Right atrium auricular region (tissue), 2 donors: Measurements from ENCODE around the gene ARMC12. TPM values are rescaled to one million over a fixed set of nuclear protein-coding genes. Genes with fewer than 3 reads are reported as not detected.
A peak's percentile ranks its signal among the peaks of the same experiment; 100 is the strongest.

Experiments used
- DNase-seq: peaks from one replicate; pipeline ENCODE4 v3.0.0-alpha.2; 2019; ENCODE audit warnings: low spot score
- H3K27ac ChIP-seq, 2 donors: fragments of 200-600 bp; sonication (generic); 1 replicate in 1 of 2; 2 replicates in 1 of 2; pipeline ENCODE4 v1.5.1; 2016 to 2019
- H3K27me3 ChIP-seq, 2 donors: fragments of 200-600 bp; sonication (generic); one replicate each; pipeline versions ENCODE4 v1.5.1 to v1.6.0; 2017 to 2019
- H3K36me3 ChIP-seq: fragments of 200-600 bp; sonication (generic); one replicate; pipeline ENCODE4 v1.5.1; 2016
- H3K4me1 ChIP-seq, 2 donors: fragments of 200-600 bp; sonication (generic); one replicate each; pipeline versions ENCODE4 v1.5.1 to v1.6.0; 2017 to 2019
- H3K4me3 ChIP-seq, 2 donors: fragments of 200-600 bp; sonication (generic); 1 replicate in 1 of 2; 2 replicates in 1 of 2; pipeline ENCODE4 v1.5.1; 2017 to 2019; ENCODE audit warnings: mild to moderate bottlenecking in 1 of 2, moderate library complexity in 1 of 2
- H3K9me3 ChIP-seq, 2 donors: fragments of 200-600 bp; sonication (generic); one replicate each; pipeline ENCODE4 v1.5.1; 2019
- total RNA-seq, 2 donors: library from RNA; depleted of rRNA; stranded (reverse); fragments of >200 nt; gene quantifications; one replicate each; pipeline ENCODE4 v1.1.0, GENCODE V29; 2016
- TF ChIP-seq, protein P1 (sequence below), 2 donors: fragments of 200-600 bp; sonication (generic); IDR thresholded peaks; one replicate each; pipeline ENCODE4 v1.5.1; 2019; ENCODE audit warnings: antibody characterized with exemption in 2 of 2

The ARMC12 gene
- total RNA-seq, 2 donors from 2014 or later = 0.39 TPM; not detected in 1

DNA sequence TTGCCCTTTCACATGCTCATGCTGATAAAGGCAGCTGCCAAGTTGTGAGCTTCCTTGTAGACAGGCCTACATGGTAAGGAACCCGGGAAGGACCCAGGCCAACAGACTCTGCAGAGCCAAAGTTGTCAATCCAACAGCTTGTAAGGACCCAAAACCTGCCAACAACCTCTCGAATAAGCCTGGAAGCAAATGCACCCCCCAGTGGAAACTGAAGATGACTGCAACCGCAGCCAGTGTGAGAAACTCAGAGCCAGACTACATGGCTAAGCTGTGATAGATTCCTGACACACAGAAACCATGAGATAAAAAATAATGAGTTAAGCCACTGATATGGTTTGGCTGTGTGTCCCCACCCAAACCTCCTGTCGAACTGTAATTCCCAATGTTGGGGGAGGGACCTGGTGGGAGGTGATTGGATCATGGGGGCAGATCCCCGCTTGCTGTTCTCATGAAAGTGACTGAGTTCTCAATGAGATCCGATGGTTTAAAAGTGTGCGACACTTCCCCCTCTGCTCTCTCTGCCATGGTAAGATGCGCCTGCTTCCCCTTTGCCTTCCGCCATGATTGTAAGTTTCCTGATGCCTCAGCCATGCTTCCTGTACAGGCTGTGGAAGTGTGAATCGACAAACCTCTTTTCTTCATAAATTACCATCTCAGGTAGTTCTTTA is 20.8 kb downstream of the ARMC12 start:
- Histone ChIP-seq H3K9me3 (no peaks in the 10 kb centered on the region), H3K4me3 (no peak overlapping the region), H3K27me3 (no peaks in the 10 kb centered on the region), H3K27ac (no peak overlapping the region), H3K36me3 (no peaks in the 10 kb centered on the region), H3K4me1 (no peaks in the 10 kb centered on the region)
- TF ChIP-seq, protein P1, sequence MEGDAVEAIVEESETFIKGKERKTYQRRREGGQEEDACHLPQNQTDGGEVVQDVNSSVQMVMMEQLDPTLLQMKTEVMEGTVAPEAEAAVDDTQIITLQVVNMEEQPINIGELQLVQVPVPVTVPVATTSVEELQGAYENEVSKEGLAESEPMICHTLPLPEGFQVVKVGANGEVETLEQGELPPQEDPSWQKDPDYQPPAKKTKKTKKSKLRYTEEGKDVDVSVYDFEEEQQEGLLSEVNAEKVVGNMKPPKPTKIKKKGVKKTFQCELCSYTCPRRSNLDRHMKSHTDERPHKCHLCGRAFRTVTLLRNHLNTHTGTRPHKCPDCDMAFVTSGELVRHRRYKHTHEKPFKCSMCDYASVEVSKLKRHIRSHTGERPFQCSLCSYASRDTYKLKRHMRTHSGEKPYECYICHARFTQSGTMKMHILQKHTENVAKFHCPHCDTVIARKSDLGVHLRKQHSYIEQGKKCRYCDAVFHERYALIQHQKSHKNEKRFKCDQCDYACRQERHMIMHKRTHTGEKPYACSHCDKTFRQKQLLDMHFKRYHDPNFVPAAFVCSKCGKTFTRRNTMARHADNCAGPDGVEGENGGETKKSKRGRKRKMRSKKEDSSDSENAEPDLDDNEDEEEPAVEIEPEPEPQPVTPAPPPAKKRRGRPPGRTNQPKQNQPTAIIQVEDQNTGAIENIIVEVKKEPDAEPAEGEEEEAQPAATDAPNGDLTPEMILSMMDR (IDR thresholded peaks at IDR 0.05) = peak in 1 of 2 donors; percentile 53
- no peak for DNase-seq

DNA sequence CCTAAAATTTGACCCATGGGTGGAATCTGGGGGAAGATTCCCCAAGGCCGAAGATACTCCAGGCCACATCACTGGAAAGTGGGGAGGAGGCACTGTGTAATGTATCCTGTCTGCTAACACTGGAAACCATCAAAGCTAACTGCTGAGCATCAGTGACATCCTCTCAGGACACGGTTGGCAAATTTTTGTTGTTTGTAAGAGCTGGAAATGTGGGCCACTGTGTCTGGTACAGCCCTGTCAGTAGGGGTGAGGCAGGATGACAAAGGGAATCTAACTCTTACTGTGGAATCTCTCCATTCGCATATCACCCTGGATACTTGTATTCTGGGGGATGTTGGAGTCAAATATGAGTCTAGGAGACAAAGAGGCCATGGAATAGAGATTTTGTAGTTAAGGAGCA is 22.6 kb downstream of the ARMC12 start:
- no peak for DNase-seq
- no peaks in the 10 kb centered on the region for H3K36me3 ChIP-seq
- H3K4me3 ChIP-seq = no peak overlapping the region
- TF ChIP-seq, protein P1 (IDR thresholded peaks at IDR 0.05) = no peak
- H3K4me1 ChIP-seq = no peaks in the 10 kb centered on the region
- H3K27me3 ChIP-seq = no peaks in the 10 kb centered on the region
- no peak overlapping the region for H3K27ac ChIP-seq
- H3K9me3 ChIP-seq = no peaks in the 10 kb centered on the region

DNA sequence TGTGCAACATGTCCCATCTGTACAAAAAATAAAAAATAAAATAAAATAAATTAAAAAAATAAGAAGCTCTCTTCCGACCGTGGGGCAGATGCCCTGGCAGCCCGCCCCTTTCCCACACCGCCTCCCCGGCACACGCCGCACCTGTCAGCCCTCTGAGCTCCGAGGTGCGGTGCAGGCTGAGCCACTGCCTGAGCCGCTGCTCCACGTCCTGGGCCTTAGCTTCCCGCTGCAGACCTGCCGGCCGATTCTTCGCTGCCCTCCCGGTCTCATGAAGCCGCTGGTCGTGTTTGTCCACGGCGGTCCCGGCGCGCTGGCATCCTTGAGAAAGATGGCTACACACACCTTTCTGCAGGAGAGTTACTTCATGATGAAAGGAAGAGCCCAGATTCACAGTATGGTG is 28.9 kb downstream of the ARMC12 start:
- no peaks in the 10 kb centered on the region for H3K27me3 ChIP-seq
- no peak for DNase-seq
- TF ChIP-seq, protein P1 (IDR thresholded peaks at IDR 0.05) = no peak
- H3K9me3 ChIP-seq = no peaks in the 10 kb centered on the region
- no peak overlapping the region for H3K4me3 ChIP-seq
- no peak overlapping the region for H3K27ac ChIP-seq
- no peaks in the 10 kb centered on the region for H3K4me1 ChIP-seq
- H3K36me3 ChIP-seq = no peaks in the 10 kb centered on the region

DNA sequence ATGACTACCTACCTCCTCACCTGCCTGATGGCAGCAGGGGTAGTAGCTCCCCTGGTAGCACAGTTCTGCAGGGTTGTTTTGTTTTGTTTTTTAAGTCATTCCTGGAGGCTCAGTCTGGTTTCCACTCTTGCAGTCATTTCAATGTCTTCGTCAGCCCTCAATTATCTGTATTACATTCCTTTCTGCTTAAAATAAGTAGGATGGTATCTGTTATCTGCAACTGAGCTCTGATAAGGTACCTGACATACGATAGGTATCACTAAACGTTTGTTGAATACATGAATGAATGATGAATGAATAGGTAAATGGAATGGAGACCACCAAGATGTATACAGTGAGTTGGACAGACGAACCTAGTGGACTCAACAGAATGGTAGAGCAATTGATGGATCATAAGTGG is 32.4 kb downstream of the ARMC12 start:
- Histone ChIP-seq H3K27ac (no peak overlapping the region), H3K36me3 (no peaks in the 10 kb centered on the region), H3K4me1 (no peaks in the 10 kb centered on the region), H3K9me3 (no peaks in the 10 kb centered on the region), H3K27me3 (no peaks in the 10 kb centered on the region), H3K4me3 (no peak overlapping the region)
- TF ChIP-seq, protein P1 (IDR thresholded peaks at IDR 0.05) = no peak
- no peak for DNase-seq

DNA sequence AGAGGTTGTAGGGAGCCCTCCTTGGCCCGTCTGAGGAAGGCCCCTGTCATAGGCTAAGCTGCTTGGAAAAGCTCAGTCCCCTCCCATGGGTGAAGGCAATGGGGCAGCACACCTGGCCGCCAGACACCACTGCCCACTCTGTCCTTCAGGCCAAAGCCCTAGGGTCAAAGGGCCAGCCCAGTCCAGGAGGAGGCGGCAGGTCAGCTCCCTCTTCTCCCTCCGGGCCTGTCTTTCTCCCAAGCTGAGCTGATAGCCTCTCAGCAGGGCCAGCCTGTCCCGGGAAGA is 34.5 kb downstream of the ARMC12 start:
- Histone ChIP-seq H3K4me1 (peaks cover 0 to 1% of the 10 kb centered on the region in 2 donors), H3K27me3 (peaks cover 4% of the 10 kb centered on the region in 2 donors), H3K27ac (no peak overlapping the region), H3K36me3 (no peaks in the 10 kb centered on the region), H3K4me3 (no peak overlapping the region), H3K9me3 (no peaks in the 10 kb centered on the region)
- TF ChIP-seq, protein P1 (IDR thresholded peaks at IDR 0.05) = no peak
- no peak for DNase-seq
